Thyroid gland (tissue), 4 donors: ENCODE results near the gene ATF4.

ENCODE experiments used
- CTCF ChIP-seq, 6 experiments: fragments of 200-600 bp in 3 of 6; fragments of 450-650 bp in 3 of 6; sonication (generic) in 3 of 6; IDR thresholded peaks; one replicate each; pipeline ENCODE4 v1.5.1; 2016 to 2019; ENCODE audit warnings: antibody characterized with exemption in 6 of 6, mild to moderate bottlenecking in 2 of 6, inconsistent platforms in 1 of 6, moderate library complexity in 1 of 6
- POLR2A ChIP-seq, 2 donors: fragments of 450-650 bp; IDR thresholded peaks; one replicate each; pipeline ENCODE4 v1.6.1; 2017; ENCODE audit warnings: antibody characterized with exemption in 2 of 2, mild to moderate bottlenecking in 2 of 2, moderate library complexity in 1 of 2

GRCh38 chr22:39490966-39491680, 29.2 kb upstream of the ATF4 start:
- no peak for TF ChIP-seq CTCF (IDR thresholded peaks at IDR 0.05)
- TF ChIP-seq POLR2A (IDR thresholded peaks at IDR 0.05) = no peak
